ENCODE measurements around the gene ZNF385A.
A peak's percentile ranks its signal among the peaks of the same experiment; 100 is the strongest.

Gene ZNF385A

DNA sequence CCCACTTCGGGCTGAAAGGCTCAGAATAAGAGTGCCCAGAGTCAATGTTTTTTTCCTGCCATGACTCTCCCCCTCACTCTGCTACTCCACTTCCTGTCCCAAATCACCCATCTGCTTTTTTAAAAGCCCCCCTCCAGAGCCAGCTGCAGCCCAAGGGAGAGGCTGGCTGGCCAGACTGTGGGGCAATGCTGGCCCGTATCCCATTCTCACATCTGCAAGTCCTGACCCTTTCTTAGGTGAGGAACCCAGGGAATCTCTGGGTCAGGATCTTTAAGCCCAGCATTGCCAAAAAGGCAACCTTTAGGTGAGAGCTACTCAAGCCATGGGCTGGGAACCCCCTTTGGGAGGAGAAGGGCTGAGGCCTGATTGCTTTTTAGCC, 36.2 kb upstream of the ZNF385A start:
- H3K4me3 ChIP-seq (ENCODE audit: low read length), result no peak overlapping the region
- TF ChIP-seq ZNF274 (IDR thresholded peaks at IDR 0.05; ENCODE audit: low read depth, low read length), result no peak

DNA sequence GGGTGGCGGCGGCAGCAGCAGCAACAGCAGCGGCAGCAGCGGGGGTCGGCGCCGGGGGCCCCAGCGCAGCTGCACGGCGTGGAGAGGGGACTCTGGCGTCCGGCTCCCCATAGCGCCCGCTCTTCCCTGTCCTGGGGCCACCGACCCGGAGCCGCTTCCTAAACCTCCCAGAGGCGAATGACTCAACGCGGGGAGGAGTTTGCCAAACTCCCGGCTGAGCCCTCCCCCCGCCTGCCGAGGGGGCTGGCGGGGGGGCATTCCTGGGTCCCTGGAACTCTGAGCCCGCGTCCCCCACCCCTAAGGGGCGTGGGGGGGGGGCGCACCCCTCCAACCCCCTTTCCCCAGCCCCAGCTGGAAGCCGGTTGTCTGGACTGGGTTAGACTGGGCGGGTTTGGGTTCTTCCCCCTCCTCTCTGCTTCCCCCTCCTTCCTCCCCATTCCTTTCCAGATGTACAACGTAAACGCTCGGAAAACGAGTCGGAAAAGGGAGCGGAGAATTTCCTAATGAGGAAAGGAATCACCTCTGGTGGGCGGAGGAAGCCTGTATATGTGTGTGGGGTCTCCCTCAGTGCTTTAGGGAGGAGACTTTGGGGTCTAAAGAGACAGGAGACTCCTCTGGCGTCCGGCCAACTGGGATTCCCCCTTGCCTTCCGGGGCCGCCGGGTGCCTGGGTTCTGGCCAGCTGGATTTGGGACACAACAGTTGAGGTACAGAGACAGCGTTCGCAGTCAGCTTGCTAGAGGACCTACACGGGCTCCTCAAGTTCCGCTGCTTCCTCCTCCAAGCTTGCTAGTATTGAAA, 34.8 kb upstream of the ZNF385A start, which contains the start of gene ITGA5:
ITGA5 (minus strand) TSS at position 179 of the 800 bp plus-strand sequence; CDS start at position 111, 68 bp downstream.
- no peak for TF ChIP-seq ZNF274 (IDR thresholded peaks at IDR 0.05; ENCODE audit: low read depth, low read length)
- peak within 1 kb of the TSS; percentile 70 for H3K4me3 ChIP-seq (ENCODE audit: low read length)

DNA sequence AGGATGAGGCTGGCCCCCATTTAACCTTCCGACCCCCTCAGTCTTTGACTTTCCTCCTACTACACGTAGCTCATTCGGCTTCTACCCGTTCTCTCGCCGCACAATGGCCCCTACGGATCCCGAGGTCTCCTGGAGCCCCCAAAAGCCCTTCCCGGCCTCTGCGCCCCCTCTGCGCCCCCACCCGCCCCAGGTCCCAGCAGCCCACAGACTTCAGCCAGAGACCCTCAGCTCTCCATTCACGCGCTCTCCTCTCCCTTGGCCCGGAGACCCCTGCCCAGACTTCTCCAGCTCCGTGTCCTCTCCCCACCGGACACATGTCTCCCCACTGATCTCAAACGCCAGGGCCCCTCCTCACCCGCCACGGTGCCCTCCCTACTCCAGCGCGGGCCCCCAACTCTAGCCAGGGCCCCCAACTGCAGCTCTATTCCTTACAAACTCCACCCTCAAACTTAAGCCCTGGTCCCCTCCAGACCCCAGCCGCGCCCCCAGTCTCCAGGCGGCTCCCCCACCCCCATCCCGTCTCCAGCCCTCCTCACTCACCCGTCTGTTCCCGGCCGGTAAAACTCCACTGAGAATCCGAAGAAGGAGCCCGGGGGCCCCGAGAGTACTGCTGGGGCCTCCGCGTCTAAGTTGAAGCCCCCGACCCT, 34.0 kb upstream of the ZNF385A start:
- peak overlapping the region; percentile 70 for H3K4me3 ChIP-seq (ENCODE audit: low read length)
- TF ChIP-seq ZNF274 (IDR thresholded peaks at IDR 0.05; ENCODE audit: low read depth, low read length), result no peak

DNA sequence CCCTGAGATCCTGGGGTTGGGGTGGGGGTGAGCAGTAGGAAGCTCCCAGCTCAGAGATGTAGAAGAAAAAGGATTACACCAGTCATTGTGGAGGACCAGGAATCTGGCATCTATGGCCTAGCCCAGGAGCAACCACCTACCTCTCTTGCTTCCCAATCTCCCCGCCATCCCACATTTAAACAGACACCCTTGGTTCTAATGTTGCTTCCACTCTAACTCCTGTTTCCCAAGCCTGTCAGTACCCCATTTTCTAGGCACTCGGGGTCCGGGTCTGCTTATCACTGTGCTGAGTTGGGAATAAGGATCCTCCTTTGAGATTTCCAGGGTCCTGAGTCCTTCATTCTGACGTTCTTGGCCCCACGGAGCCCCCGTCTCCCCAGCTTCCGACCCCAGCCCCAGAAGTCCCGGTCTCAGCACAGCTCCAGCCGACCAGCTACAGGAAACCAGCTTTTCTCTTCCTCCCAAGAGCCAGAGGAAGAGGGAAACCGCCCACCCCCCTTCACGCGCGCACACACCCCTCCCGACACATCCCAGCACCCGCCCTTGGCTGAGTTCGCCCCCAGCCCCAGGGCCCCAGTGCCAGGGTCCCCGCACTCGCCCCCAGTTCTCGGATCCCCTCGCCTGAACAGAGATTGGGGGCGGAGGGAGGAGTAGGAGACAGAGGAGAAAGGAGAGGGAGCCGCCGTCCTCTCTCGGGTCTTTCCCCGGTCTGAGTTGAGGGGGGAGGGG, 33.3 kb upstream of the ZNF385A start:
- H3K4me3 ChIP-seq (ENCODE audit: low read length), result peak overlapping the region; percentile 70

DNA sequence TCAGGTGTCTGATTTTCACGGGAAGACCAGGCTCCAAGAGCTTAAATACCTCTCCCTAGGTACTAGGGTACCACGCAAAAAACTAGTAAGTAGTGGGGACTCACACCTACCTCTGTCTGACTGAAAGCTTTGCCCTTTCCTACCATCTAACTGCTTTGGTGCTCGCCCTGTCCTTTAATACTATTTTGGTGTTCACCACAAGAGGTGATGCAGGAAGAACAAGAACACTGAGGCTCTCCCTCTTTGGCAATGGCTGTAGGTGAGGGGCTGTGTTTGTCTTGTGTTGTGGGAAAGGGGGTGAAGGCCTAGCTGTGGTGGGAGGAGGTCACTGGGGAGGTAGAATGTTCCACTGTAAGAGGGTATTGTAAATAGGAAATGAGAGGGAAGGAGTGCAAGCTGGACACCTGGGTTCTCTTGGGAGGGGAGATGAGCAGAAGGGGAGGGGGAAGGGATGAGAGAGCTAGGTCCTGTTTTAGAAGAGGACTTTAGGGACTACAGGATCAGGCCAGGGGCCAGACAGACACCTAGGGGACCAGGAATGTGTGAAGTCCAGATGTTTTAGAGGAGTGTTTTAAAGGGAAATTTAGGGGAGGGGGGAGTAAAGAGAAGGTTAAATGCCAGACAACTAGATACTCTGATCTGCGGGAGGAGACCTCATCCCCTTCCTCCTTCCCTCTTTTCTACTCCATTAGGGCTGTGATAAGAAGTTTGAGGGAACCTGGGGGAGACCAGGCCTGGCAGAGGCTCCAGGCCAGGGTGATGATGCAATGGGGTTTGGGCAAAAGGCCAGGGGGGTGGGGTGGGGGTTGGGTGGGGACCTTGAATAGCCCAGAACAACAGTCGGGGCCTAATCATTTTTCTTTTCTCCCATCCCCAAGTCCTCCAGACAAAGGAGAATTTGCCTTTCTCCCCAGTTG, 32.4 kb upstream of the ZNF385A start:
- H3K4me3 ChIP-seq (ENCODE audit: low read length), result no peak overlapping the region
- no peak for TF ChIP-seq ZNF274 (IDR thresholded peaks at IDR 0.05; ENCODE audit: low read depth, low read length)

More for the DNA sequence above, 33.3 kb upstream of the ZNF385A start:
- TF ChIP-seq ZNF274 (IDR thresholded peaks at IDR 0.05; ENCODE audit: low read depth, low read length), result no peak

DNA sequence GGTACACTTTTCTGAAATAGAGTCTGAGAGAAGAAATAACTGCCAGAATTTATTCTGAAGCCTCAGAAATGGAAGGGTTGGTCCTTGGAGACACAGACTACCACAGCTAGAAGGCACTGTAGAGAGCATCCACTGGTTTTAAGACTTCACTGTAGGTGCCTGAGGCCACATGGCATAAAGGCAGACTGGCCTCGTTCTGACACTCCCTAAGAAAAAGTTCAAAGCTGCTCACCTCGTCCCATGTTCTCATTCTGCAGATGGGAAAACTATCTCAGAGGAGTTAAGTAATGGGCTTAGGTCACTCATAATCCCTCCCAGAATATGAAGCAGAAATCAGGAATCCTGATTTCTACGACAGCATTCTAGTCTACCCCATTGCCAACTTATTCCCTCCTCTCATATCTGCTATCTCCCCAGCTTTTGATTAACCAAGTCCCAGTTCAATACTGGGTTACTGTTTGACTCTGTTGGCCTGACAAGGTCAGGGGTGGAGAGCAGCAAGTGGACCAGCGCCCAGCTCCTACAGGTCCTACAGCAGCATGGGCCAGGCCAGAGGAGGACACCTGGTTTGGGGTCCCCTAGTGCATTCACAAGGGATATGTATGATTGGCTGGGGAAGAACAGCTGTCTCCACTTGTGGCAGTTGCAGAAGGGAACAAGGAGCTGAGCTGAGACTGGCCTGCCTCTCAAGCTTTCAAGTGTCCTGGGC, 30.8 kb upstream of the ZNF385A start:
- no peak overlapping the region for H3K4me3 ChIP-seq (ENCODE audit: low read length)
- no peak for TF ChIP-seq ZNF274 (IDR thresholded peaks at IDR 0.05; ENCODE audit: low read depth, low read length)

DNA sequence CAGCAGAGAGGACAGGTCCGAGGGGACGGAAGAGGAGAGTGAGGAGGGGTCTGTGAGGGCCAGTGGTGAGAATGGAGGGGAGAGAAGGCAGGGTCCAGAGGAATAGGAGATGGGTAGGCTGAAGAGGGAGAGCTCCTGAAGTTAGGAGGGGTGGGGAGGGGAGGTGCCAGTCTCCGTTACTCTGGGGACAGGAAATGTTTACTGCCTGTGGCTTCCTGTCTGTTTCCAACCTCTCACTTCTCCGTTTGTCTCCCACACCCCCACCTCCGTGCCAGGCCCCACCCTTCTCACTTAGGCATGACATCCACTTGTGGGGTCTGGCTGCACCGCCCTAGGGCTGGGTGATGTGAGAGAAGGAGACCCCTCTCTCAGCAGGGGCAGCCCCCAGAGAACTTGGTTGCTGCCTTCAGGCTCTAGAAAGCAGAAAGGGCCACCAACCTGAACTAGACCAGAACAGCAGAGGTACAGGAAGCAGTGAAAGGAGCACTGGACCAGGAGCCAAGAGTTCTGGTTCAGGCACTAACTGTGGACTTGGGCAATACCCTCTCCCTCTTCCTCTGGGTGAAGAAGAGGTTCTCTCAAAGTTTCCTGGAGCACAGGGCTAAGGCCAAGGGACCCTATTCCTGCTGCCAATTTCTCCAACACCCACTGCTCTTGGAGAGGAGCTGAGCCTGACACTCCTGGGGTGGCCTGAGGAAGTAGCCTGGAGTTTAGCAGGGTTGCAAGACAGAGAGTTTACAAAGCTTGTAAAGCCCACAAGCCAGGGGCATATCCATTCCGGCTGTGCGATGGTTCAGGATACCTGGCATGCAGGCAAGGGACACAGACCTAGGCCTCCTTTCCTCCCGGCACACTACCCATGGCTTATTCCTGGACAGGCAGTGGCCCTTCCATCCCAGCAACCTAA, 29.0 kb upstream of the ZNF385A start:
- TF ChIP-seq ZNF274 (IDR thresholded peaks at IDR 0.05; ENCODE audit: low read depth, low read length), result no peak
- H3K4me3 ChIP-seq (ENCODE audit: low read length), result peak overlapping the region; percentile 5; the same call in 1 of the 2 replicates

DNA sequence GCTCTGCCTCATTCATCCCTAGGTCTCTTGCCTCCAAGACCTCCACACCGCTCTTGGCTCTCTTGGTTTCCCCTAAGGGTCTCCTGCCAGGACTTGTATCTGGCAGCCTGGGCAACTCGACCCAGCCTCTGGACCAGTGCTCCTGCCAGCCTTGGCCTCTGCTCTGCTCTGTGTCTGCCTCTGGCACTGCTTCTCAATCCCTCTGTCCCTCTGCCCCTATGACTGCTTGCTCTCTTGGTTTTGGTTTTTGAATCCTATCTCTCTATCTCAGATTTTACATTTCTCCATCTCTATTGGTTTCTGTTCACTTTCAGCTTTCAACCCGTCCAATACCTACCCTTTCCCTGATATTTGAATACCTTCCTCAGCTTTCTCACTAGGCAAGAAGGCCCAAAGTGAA, 28.3 kb upstream of the ZNF385A start:
- no peak for TF ChIP-seq ZNF274 (IDR thresholded peaks at IDR 0.05; ENCODE audit: low read depth, low read length)
- H3K4me3 ChIP-seq (ENCODE audit: low read length), result peak overlapping the region; percentile 5; the same call in 1 of the 2 replicates

DNA sequence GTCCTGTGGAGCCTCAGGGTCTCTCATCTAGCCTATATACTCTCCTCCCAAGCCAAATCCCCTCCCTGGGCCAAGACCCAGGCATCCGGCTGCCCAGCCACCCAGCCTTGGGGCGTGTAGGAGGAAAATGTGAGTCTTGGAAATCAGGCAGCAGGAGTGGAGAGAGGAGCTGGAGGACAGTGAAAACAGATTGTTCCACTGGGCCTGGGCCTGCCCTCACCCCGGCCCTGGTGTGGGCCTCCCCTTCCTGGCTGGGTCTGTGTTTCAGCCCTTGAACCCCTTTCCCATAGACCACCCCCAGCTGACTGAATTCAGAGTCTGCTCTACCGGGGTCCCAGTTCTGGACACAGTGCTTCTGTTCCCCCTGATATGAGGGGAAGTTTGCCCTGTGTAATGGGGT, 27.8 kb upstream of the ZNF385A start:
- no peak for TF ChIP-seq ZNF274 (IDR thresholded peaks at IDR 0.05; ENCODE audit: low read depth, low read length)
- no peak overlapping the region for H3K4me3 ChIP-seq (ENCODE audit: low read length)

DNA sequence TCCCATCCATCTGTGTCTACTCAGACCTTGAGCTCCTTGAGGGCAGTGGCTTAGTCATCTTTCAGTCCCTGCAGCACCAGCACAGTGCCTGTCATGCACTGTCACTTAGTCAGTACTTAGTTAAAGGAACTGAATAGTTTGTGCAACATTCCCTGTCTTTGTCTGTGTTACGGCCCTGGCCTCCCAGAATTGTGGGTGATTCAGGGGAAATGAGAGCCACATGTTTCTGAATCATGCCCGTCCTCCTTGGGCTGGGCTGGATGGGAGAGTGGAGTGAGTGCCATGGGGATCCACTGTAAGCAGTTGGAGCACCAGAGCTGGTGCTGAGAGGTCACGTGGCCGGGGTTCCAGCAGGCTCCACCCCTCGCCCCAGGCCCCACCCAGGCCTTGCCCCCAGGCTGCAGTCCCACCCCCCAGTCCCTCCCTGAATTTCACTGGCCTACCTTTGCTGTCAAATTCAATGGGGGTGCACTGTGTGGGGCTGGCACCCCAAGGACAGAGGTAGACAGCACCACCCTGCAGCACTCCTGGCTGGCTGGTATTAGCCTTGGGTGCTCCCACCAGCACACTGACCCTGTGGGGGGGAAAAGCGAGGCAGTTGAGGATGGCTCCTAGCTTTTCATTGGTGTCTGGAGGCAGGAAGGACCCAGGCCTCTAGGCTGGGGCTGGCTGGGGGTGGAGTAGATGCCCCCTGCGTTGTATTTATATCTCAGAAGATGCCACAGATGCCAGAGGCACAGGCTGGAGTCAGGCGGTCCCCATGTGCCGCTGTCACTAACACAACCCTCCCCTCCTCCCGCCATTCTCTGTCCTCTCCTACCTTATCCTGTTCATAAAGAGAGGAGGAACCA, 27.1 kb upstream of the ZNF385A start:
- H3K4me3 ChIP-seq (ENCODE audit: low read length), result no peak overlapping the region
- TF ChIP-seq ZNF274 (IDR thresholded peaks at IDR 0.05; ENCODE audit: low read depth, low read length), result no peak

DNA sequence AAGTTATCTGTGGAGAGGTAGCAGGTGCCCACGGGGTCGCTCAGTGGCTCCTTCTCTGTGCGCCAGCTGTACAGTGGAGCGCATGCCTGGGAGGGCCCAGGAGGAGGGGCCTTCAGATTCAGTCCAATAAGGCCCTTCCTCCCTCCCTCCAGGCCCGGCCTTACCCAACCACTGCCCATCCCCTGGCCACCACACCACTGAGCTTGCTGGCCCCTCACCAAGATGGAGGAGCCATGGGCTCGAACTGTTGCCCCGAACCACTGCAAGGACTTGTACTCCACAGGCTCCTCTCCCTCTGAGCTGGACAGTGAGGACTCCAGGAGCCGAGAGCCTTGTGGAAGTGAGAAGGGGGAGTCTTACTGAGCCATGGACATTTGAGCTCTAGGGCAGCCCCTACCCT, 24.7 kb upstream of the ZNF385A start:
- TF ChIP-seq ZNF274 (IDR thresholded peaks at IDR 0.05; ENCODE audit: low read depth, low read length), result no peak
- H3K4me3 ChIP-seq (ENCODE audit: low read length), result no peak overlapping the region

Data from GM08714 (cell line).